NT2/D1 (cell line): Measurements from ENCODE around the gene TEKT3.

Experiments
- SUZ12 ChIP-seq: IDR thresholded peaks from 2 replicates; pipeline ENCODE4 v1.6.1; 2011; ENCODE audit not compliant: insufficient read length, insufficient read depth; ENCODE audit errors: extremely low read depth
- YY1 ChIP-seq: IDR thresholded peaks from 2 replicates; pipeline ENCODE4 v1.6.1; 2011; ENCODE audit not compliant: insufficient read length, insufficient read depth
- ZNF274 ChIP-seq: IDR thresholded peaks from 2 replicates; pipeline ENCODE4 v1.6.1; 2011; ENCODE audit warnings: mild to moderate bottlenecking, low read depth, low read length

GRCh38 chr17:15268461-15268860 lies 72.9 kb downstream of the TEKT3 start:
- TF ChIP-seq YY1 (no peak), ZNF274 (no peak), SUZ12 (no peak)
